ENCODE data around the gene ABCB4. TPM values are rescaled to one million over a fixed set of nuclear protein-coding genes. Genes with fewer than 3 reads are reported as not detected.
"Not testable (repeated sequence)": the region's sequence is repeated elsewhere in the genome, so short reads cannot be mapped to it uniquely, and the experiment has no call there.

The ABCB4 gene
- total RNA-seq, 1 donor: under 0.01 TPM

GRCh38 chr7:87463982-87464381 lies 11.5 kb downstream of the ABCB4 start:
- DNase-seq (ENCODE audit: low read depth): no peak
- TF ChIP-seq CTCF (IDR thresholded peaks at IDR 0.05; ENCODE audit: insufficient read depth, low read depth, low read length): no peak
- H3K4me3 ChIP-seq (ENCODE audit: low read depth, low read length): no peak overlapping the region

GRCh38 chr7:87460444-87460843 lies 15.0 kb downstream of the ABCB4 start:
- DNase-seq (ENCODE audit: low read depth); H3K4me3 ChIP-seq (ENCODE audit: low read depth, low read length): not testable (repeated sequence)

GRCh38 chr7:87459941-87460340 lies 15.5 kb downstream of the ABCB4 start:
- DNase-seq (ENCODE audit: low read depth): no peak
- no peak overlapping the region for H3K4me3 ChIP-seq (ENCODE audit: low read depth, low read length)

GRCh38 chr7:87458148-87458547 lies 17.3 kb downstream of the ABCB4 start:
- no peak for DNase-seq (ENCODE audit: low read depth)
- H3K4me3 ChIP-seq (ENCODE audit: low read depth, low read length): no peak overlapping the region
- TF ChIP-seq CTCF (IDR thresholded peaks at IDR 0.05; ENCODE audit: insufficient read depth, low read depth, low read length): no peak

More at GRCh38 chr7:87459941-87460340, 15.5 kb downstream of the ABCB4 start:
- TF ChIP-seq CTCF (IDR thresholded peaks at IDR 0.05; ENCODE audit: insufficient read depth, low read depth, low read length): no peak

- TF ChIP-seq CTCF (IDR thresholded peaks at IDR 0.05; ENCODE audit: insufficient read depth, low read depth, low read length): no peak
- no peak for DNase-seq (ENCODE audit: low read depth)
Observed at GRCh38 chr7:87456247-87456646, 19.2 kb downstream of the ABCB4 start.

GRCh38 chr7:87452279-87452678 lies 23.2 kb downstream of the ABCB4 start:
- no peak for TF ChIP-seq CTCF (IDR thresholded peaks at IDR 0.05; ENCODE audit: insufficient read depth, low read depth, low read length)
- no peak overlapping the region for H3K4me3 ChIP-seq (ENCODE audit: low read depth, low read length)
- no peak for DNase-seq (ENCODE audit: low read depth)

More at GRCh38 chr7:87456247-87456646, 19.2 kb downstream of the ABCB4 start:
- no peak overlapping the region for H3K4me3 ChIP-seq (ENCODE audit: low read depth, low read length)

GRCh38 chr7:87451187-87451586 lies 24.3 kb downstream of the ABCB4 start:
- no peak for DNase-seq (ENCODE audit: low read depth)
- TF ChIP-seq CTCF (IDR thresholded peaks at IDR 0.05; ENCODE audit: insufficient read depth, low read depth, low read length): no peak
- no peak overlapping the region for H3K4me3 ChIP-seq (ENCODE audit: low read depth, low read length)

Data from fibroblast of villous mesenchyme (primary cell).